ENCODE results near the gene LAMC2.

LAMC2 gene

GRCh38 chr1:183279835-183280234 lies 93.8 kb downstream of the LAMC2 start:
- peak overlapping the region; percentile 100 for H3K27ac ChIP-seq
- DNase-seq (ENCODE audit: low read depth, low spot score), result peak; percentile 84

- no peak for DNase-seq (ENCODE audit: low read depth, low spot score)
- H3K27ac ChIP-seq, result peak overlapping the region; percentile 100
Observed at GRCh38 chr1:183281039-183281438, 95.0 kb downstream of the LAMC2 start.

GRCh38 chr1:183281553-183282091 lies 95.6 kb downstream of the LAMC2 start:
- peak overlapping the region; percentile 100 for H3K27ac ChIP-seq

GRCh38 chr1:183282101-183282855 lies 96.2 kb downstream of the LAMC2 start:
- peak overlapping the region; percentile 100 for H3K27ac ChIP-seq
- no peak for DNase-seq (ENCODE audit: low read depth, low spot score)

More at GRCh38 chr1:183281553-183282091, 95.6 kb downstream of the LAMC2 start:
- peak; percentile 54 for DNase-seq (ENCODE audit: low read depth, low spot score)

DNA sequence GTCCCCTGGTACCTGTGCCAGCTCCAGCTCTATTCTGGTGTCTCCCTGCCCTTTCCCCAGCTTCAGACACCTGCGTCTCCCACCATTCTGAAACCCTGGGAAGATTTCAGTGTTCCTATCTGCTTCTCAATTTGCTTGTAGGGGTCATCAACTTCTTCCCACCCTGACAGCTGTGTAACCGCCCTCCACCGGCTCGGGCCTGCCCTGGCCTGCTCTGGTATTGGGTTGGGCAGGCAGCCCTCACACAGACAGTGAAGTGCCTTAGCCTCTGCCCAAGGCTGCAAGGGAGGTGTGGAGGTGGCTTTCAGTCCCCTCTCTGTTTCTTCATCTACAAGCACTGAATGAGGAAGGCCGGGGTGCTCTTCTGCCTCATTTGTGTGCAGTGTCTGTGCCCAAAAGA lies 97.2 kb downstream of the LAMC2 start:
- no peak for DNase-seq (ENCODE audit: low read depth, low spot score)
- peak overlapping the region; percentile 100 for H3K27ac ChIP-seq

DNA sequence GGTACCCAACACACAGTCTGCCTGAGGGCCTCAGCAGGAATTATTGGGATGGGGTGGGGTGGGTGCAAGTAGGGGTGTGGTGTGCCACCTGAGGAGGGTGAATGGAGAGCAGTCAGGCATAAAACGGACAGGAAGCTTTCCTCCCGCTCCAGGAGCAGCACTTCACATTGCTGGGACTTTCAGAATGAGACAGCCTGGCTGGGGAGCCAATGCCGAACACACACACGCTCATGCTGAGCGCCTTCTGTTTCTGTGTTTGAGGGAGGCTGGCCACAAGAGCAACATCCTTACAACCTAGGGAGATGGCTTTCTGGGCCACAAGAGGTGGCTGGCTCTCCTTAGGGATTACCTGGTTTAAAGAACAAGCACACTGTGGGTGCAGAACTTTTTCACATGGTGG lies 98.0 kb downstream of the LAMC2 start:
- H3K27ac ChIP-seq, result no peak overlapping the region

DNA sequence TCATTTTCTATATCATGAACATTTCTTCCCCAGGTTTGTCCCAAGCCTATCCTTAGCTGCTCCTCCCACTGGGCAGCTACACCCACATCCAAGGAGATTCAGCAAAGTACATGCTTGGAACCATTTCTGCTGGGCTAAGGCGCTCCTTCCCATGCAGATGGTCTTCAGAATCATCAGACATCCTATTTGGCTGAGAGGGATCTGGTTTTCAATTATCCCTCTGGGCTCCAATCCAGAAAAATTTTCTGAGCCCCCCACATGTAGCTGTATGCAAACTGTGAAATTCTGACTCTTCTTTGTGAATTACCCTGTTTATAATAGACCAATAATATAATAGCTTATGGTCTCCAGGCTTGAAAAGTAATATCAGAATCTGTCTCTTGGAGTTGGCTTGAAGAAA lies 99.2 kb downstream of the LAMC2 start:
- no peak overlapping the region for H3K27ac ChIP-seq
- no peak for DNase-seq (ENCODE audit: low read depth, low spot score)

More for the DNA sequence above, 98.0 kb downstream of the LAMC2 start:
- no peak for DNase-seq (ENCODE audit: low read depth, low spot score)

DNA sequence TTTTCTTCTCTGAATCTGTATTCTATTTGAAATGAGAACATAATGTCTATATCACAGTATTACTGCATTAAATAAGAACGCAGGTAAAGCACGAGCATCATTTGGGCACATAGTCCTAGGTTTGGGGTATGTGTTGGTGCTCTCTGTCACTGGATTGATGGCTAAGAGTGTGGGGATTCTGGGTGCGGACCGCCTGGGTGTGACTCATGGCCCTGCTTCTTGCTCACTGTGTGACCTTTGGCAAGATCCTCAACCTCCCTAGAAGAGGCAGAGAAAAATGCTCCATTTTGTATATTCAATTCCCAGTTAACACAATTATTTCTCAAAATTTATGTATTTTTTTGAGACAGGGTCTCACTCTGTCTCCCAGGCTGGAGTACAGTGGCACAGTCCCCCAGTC lies 99.7 kb downstream of the LAMC2 start:
- no peak for DNase-seq (ENCODE audit: low read depth, low spot score)
- no peak overlapping the region for H3K27ac ChIP-seq

DNA sequence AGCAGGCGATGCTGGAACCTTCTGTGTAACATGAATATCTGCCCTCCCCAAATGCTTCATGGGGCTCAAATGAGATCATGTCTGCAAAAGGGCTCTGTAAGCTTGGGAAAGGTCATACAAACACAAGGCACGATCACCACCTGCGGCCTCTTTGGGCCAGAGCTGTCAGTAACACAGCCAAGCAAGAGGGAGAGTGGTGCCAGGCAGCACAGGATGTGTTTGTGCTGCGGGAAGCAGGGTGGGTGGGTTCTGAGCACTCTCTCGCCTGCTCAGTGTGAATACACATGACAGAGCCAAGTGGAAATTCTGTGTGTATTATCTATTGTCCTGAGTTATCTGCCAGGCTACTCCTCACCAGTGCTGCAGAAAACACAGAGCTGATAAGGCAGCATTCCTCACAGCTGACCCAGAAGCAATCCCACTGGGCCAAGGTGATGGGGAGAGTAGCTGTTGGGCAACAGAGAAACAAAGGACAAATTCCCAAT lies 101.2 kb downstream of the LAMC2 start:
- DNase-seq (ENCODE audit: low read depth, low spot score), result no peak
- H3K27ac ChIP-seq, result no peak overlapping the region

GRCh38 chr1:183288583-183288982 lies 102.5 kb downstream of the LAMC2 start:
- DNase-seq (ENCODE audit: low read depth, low spot score), result no peak
- H3K27ac ChIP-seq, result no peak overlapping the region

GRCh38 chr1:183289051-183289496 lies 103.0 kb downstream of the LAMC2 start:
- no peak overlapping the region for H3K27ac ChIP-seq
- no peak for DNase-seq (ENCODE audit: low read depth, low spot score)

- DNase-seq (ENCODE audit: low read depth, low spot score), result no peak
- H3K27ac ChIP-seq, result no peak overlapping the region
Observed at GRCh38 chr1:183290628-183291027, 104.6 kb downstream of the LAMC2 start.

DNA sequence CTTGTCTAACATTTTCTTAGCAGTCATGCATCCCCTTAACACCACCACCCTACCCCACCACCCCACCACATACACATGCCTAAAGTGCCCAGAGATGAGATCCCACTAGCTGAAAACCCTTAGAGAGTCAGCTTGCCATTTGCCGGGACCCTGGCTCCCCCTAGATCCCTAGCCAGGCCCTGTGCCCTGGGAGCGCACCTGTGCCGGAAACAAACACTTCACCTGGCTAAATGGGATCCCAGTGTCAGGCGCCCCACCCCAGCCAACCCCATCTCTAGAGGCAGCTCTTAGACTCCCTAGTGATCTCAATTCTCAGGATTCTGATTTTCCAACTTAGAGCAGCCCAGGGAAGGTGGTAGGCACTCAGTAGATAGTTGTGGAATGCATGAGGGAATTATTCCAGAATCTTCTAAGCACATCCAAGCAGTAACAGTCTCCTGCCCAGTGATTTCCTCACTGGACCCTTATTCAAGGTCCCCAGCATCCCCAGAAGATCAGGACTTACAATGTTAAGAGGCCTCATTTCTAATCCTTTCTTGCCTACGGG lies 105.2 kb downstream of the LAMC2 start:
- no peak for DNase-seq (ENCODE audit: low read depth, low spot score)
- H3K27ac ChIP-seq, result no peak overlapping the region

- DNase-seq (ENCODE audit: low read depth, low spot score), result no peak
- H3K27ac ChIP-seq, result no peak overlapping the region
Observed at GRCh38 chr1:183291802-183292514, 105.9 kb downstream of the LAMC2 start.

GRCh38 chr1:183293241-183293640 lies 107.2 kb downstream of the LAMC2 start:
- no peak for DNase-seq (ENCODE audit: low read depth, low spot score)
- no peak overlapping the region for H3K27ac ChIP-seq

GRCh38 chr1:183293876-183294275 lies 107.8 kb downstream of the LAMC2 start:
- no peak for DNase-seq (ENCODE audit: low read depth, low spot score)
- H3K27ac ChIP-seq, result no peak overlapping the region
